HG03342 (cell line): ENCODE results near the gene CCR9.

ENCODE experiments used
- ATAC-seq: cut with Tn5 transposase; IDR thresholded peaks from one replicate; pipeline ENCODE4 v1.9.1; 2021; ENCODE audit warnings: mild to moderate bottlenecking, moderate library complexity; ENCODE audit not compliant: unreplicated experiment

The CCR9 gene

DNA sequence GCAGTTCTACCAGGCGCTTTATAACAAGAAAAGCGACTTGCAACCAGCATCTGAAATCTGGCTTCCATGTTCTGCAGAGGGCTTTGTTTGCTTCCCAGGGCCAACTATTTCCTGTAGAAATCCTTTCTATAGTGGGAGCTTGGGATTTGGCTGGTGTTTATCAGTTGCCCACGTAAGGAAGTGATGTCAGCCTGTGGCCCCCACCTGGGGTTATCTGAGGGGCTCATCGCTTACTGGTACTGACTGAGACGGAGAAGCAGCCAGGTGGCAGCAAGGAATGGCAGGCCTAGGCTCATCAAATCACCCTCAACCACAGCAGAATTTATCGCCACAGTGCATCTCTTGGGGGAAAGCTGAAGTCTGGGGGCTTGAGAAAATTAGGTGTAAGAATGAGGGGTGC is 14.6 kb upstream of the CCR9 start:
- ATAC-seq = no peak

- no peak for ATAC-seq
Observed at GRCh38 chr3:45872569-45872968, 13.8 kb upstream of the CCR9 start.

- no peak for ATAC-seq
Observed at GRCh38 chr3:45873036-45873435, 13.3 kb upstream of the CCR9 start.

DNA sequence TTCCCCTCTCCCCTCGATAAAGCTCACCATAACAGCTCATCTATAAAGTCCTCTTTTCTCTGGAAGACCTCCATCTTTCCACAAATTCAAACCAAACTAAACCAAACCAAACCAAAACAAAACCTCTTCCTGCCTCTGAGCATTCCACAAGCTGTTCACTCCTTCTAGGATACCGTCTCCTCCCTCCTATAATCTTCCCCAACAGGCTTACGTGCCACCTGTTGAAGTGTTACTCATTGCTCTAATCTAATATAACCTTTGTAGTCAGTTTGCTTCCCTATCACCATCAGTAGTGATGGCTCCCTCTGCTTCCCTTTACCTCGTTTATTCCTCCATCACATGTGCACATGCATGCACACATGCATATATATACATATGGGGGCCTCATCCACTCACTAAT is 12.7 kb upstream of the CCR9 start:
- ATAC-seq = no peak

- ATAC-seq = no peak
Observed at GRCh38 chr3:45874677-45875346, 11.5 kb upstream of the CCR9 start.

DNA sequence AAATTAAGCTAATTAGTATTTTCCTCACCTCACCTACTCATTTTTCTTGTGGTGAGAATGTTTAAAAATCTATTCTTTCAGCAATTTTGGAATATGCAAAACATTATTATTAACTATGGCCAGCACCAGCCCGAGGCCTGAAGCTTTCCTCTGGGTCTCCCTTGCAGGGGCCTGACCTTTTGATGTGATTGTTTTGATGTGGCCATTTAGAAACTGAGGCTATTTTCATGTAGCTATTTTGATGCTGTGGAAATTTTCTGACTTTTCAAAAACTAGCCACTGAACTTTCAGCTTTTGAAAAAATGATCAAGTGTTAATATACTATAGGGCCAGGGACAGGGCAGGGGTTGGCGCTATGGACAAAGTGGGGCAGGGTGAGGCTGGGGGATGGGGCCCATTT is 8.2 kb upstream of the CCR9 start:
- no peak for ATAC-seq

DNA sequence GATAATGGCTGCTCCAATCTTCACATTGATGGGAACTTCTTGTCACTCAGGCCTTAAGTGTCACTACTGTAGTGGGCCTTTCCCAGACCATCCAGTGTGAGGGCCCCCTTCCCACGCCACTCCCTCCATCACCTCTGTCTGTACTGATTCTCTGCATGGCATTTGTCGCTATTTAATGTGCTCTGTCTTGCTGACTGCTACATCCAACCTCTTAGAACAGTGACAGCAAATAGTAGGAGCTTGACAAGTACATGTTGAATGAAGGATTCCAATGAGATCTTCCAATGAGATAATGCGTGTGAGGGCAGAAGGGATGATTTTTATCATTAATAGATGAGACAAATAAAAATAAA is 5.6 kb upstream of the CCR9 start:
- no peak for ATAC-seq

- no peak for ATAC-seq
Observed at GRCh38 chr3:45881078-45882022, 5.0 kb upstream of the CCR9 start.

DNA sequence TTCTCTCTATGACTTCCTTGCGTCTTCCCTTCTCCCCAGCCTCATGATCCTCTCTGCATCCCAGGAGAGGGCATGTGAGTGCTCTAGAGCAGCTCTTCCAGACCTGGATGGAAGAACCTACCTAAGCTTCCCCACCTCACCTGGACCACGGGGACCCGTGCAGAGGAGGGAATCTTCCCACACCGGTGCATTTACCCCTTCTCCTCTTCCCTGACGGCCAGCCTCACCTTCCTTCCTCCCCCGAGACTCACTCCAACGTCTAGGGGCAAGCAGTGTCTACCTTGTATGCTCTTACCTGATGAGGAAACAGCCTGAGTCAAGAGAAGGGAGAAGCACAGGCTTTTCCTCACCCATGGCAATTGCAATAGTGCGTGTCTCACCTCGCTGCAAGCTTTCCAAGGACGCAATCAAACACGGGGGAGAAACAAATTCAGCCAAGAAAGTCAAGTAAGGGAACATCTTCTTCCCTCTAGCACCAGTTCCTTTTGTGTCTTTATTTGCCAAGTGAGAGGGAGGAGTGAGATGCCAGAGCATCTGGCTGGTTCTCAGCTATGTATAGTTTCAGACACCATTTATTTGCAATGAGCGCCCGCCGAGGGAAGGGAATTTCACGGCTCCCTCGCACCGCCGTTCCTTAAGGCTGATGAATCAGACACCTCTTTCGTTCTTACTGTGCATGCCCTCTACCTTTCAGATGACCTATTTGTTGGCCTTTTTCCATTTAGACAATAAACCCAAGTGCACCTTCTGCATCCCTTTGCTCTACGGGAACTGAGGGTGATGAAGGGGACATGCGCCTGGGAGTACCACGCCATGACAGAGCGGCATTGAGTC is 1.8 kb upstream of the CCR9 start:
- ATAC-seq = no peak

- ATAC-seq = no peak
Observed at GRCh38 chr3:45887285-45887684, 942 bp downstream of the CCR9 start.

DNA sequence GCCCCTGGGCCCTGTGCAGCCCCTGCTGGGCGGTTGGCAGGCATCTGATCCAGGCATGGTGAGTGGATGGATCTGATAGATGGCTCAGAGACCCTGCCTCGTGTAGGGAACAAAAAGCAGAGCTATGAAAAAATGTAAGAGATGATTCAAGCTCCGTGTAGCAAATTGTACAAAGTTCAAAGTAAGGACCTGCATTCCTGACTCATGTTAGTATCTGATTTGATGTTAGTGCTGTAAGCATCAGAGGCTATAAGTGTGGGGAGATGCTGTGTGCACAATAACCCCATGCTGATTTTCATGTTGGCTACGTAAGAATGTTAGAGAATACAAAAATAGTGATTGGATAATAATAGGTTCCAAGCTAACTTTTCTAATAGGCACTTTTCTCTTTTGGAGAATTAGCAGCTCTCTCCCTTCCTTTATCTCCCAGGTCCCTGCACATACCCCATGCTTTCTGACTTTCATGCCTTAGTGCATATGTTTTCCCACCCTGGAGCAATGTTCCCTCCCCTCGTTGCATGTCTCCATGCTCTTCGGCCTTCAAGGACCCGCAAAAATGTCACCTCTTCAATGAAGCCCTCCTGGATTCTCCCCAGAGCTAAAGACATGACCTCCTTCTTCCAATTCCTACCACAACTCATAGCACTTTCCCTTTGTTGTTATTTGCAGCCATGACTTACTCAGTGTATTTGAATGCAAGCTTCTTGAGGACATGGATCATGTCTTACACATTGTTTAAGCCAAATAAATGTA is 1.6 kb downstream of the CCR9 start:
- no peak for ATAC-seq

GRCh38 chr3:45889337-45889736 is 3.0 kb downstream of the CCR9 start:
- no peak for ATAC-seq

DNA sequence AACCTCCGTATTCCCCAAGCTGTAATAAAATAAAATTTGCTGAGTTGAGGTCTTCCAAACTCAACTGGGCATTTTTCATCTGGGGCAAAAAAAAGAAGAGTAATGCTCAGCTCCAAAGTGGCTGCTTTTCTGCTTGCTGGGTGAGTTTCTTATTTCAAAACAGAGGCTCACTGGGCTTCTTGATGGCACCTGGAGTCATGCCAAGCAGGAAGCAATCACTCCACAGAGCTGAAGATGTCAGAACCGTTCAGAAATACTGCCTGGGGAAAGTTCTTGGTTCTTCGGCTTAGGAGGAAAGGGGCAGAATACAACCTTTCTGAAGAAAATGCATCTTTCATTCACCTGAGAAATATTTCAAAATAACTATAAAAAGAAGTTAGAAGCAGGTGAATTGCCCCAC is 4.1 kb downstream of the CCR9 start:
- no peak for ATAC-seq

GRCh38 chr3:45892161-45892560 is 5.8 kb downstream of the CCR9 start:
- ATAC-seq = no peak

- ATAC-seq = no peak
Observed at GRCh38 chr3:45894015-45894414, 7.7 kb downstream of the CCR9 start.

- no peak for ATAC-seq
Observed at GRCh38 chr3:45895686-45896468, 9.5 kb downstream of the CCR9 start.

DNA sequence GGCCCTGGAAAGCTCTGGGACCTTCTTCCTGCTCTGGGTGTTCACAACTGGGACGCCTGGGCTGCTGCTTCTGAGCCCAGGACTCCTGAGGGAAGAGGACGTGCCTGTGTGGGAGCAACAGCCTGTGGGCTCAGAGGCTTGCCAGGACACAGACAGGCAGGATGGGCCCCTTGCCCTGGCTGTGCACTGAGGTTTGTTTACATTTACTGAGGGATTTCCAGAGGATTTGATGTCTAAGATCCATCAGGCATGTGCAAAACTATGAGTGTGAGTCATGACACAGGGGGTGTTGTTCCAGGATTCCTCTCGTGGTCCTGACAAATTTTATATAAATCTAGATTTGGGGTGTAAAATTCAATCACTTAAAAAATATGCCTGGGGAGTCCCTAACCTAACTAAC is 10.6 kb downstream of the CCR9 start:
- ATAC-seq = no peak

GRCh38 chr3:45904931-45905330 is 18.6 kb downstream of the CCR9 start:
- no peak for ATAC-seq

- ATAC-seq = no peak
Observed at GRCh38 chr3:45905755-45906154, 19.4 kb downstream of the CCR9 start.
